Vagina (tissue), 2 donors: ENCODE results near the gene ATOH7.

Experiments used
- CTCF ChIP-seq, 3 experiments: fragments of 450-650 bp in 2 of 3; fragments of 200-600 bp in 1 of 3; sonication (generic) in 1 of 3; IDR thresholded peaks; one replicate each; pipeline ENCODE4 v1.5.1; 2017 to 2019; ENCODE audit warnings: antibody characterized with exemption in 3 of 3, mild to moderate bottlenecking in 2 of 3, moderate library complexity in 2 of 3
- POLR2A ChIP-seq, 2 donors: fragments of 450-650 bp; IDR thresholded peaks; one replicate each; pipeline ENCODE4 v1.6.1; 2017; ENCODE audit warnings: antibody characterized with exemption in 2 of 2, mild to moderate bottlenecking in 2 of 2, moderate library complexity in 2 of 2
- POLR2AphosphoS5 ChIP-seq, 2 donors: sonication (generic); formaldehyde crosslinking; IDR thresholded peaks; one replicate each; pipeline ENCODE4 v1.9.0; 2017; ENCODE audit warnings: antibody characterized with exemption in 2 of 2, mild to moderate bottlenecking in 2 of 2, low read depth in 1 of 2; ENCODE audit not compliant: insufficient read depth in 1 of 2

GRCh38 chr10:68249297-68249696 lies 17.4 kb upstream of the ATOH7 start:
- TF ChIP-seq POLR2A (IDR thresholded peaks at IDR 0.05) (no peak), CTCF (IDR thresholded peaks at IDR 0.05) (no peak), POLR2AphosphoS5 (IDR thresholded peaks at IDR 0.05; ENCODE audit: insufficient read depth in 1 of 2, low read depth in 1 of 2) (no peak)
